Chondrocyte (in vitro differentiated cells): ENCODE results near the gene DRP2. TPM values are rescaled to one million over a fixed set of nuclear protein-coding genes. Genes with fewer than 3 reads are reported as not detected.
A peak's percentile ranks its signal among the peaks of the same experiment; 100 is the strongest.

Source experiments
- DNase-seq: peaks from one replicate; pipeline ENCODE4 v3.0.0; 2021; ENCODE audit warnings: mixed read lengths, low spot score
- H3K27ac Mint-ChIP-seq: one replicate; pipeline ENCODE4 v1.8.0; 2021; ENCODE audit warnings: mild to moderate bottlenecking, moderate library complexity, mixed read lengths; ENCODE audit not compliant: unreplicated experiment
- H3K27me3 Mint-ChIP-seq: 2 replicates; pipeline ENCODE4 v1.8.0; 2021; ENCODE audit warnings: low read depth, mixed read lengths
- H3K36me3 Mint-ChIP-seq: 2 replicates; pipeline ENCODE4 v1.8.0; 2021; ENCODE audit warnings: low read depth, mixed read lengths
- H3K4me1 Mint-ChIP-seq: 2 replicates; pipeline ENCODE4 v1.8.0; 2021; ENCODE audit warnings: low read depth, mild to moderate bottlenecking, mixed read lengths
- H3K4me3 Mint-ChIP-seq: one replicate; pipeline ENCODE4 v1.8.0; 2021; ENCODE audit warnings: mild to moderate bottlenecking, moderate library complexity, mixed read lengths; ENCODE audit not compliant: unreplicated experiment
- H3K9me3 Mint-ChIP-seq: 2 replicates; pipeline ENCODE4 v1.8.0; 2021; ENCODE audit warnings: low read depth, mixed read lengths
- CTCF ChIP-seq: fragments of 200-600 bp; sonication (generic); IDR thresholded peaks from 2 replicates; pipeline ENCODE4 v1.5.0; 2021; ENCODE audit warnings: antibody characterized with exemption, mild to moderate bottlenecking, moderate library complexity
- total RNA-seq: library from RNA; stranded (reverse); gene quantifications from 3 replicates; pipeline ENCODE4 v1.2.1, GENCODE V29; 2021

The DRP2 gene
- total RNA-seq, 1 donor from 2014 or later, result 0.37 TPM

- Mint-ChIP-seq H3K27me3 (no peaks in the 10 kb centered on the region), H3K36me3 (no peaks in the 10 kb centered on the region), H3K4me1 (peaks cover 14% of the 10 kb centered on the region), H3K9me3 (peaks cover 3% of the 10 kb centered on the region), H3K4me3 (no peak overlapping the region), H3K27ac (no peak overlapping the region)
- no peak for TF ChIP-seq CTCF
- DNase-seq, result no peak
These were observed 9.0 kb upstream of the DRP2 start for GRCh38 chrX:101210630-101211029.

GRCh38 chrX:101217689-101218088, 1.9 kb upstream of the DRP2 start:
- H3K9me3 Mint-ChIP-seq, result peaks cover 6% of the 10 kb centered on the region
- H3K4me3 Mint-ChIP-seq, result no peak overlapping the region
- no peaks in the 10 kb centered on the region for H3K36me3 Mint-ChIP-seq
- H3K27me3 Mint-ChIP-seq, result no peaks in the 10 kb centered on the region
- no peak for TF ChIP-seq CTCF
- no peak for DNase-seq
- H3K4me1 Mint-ChIP-seq, result peaks cover 7% of the 10 kb centered on the region
- no peak overlapping the region for H3K27ac Mint-ChIP-seq

- Mint-ChIP-seq H3K4me3 (peak overlapping the region; percentile 33), H3K36me3 (no peaks in the 10 kb centered on the region), H3K27ac (peak overlapping the region; percentile 78), H3K4me1 (peaks cover 7% of the 10 kb centered on the region), H3K9me3 (peaks cover 3% of the 10 kb centered on the region), H3K27me3 (no peaks in the 10 kb centered on the region)
- no peak for TF ChIP-seq CTCF
- DNase-seq, result no peak
These were observed 319 bp downstream of the DRP2 start for GRCh38 chrX:101219864-101220346.

- H3K9me3 Mint-ChIP-seq, result peaks cover 3% of the 10 kb centered on the region
- peaks cover 7% of the 10 kb centered on the region for H3K4me1 Mint-ChIP-seq
- H3K36me3 Mint-ChIP-seq, result no peaks in the 10 kb centered on the region
- no peak for DNase-seq
- no peak for TF ChIP-seq CTCF
- H3K27ac Mint-ChIP-seq, result no peak overlapping the region
- no peaks in the 10 kb centered on the region for H3K27me3 Mint-ChIP-seq
- H3K4me3 Mint-ChIP-seq, result no peak overlapping the region
These were observed 1.2 kb downstream of the DRP2 start for GRCh38 chrX:101220662-101221260.

- H3K27ac Mint-ChIP-seq, result no peak overlapping the region
- no peak for DNase-seq
- no peaks in the 10 kb centered on the region for H3K36me3 Mint-ChIP-seq
- no peaks in the 10 kb centered on the region for H3K27me3 Mint-ChIP-seq
- TF ChIP-seq CTCF, result no peak
- H3K9me3 Mint-ChIP-seq, result peaks cover 7% of the 10 kb centered on the region
- H3K4me3 Mint-ChIP-seq, result no peak overlapping the region
- H3K4me1 Mint-ChIP-seq, result peaks cover 7% of the 10 kb centered on the region
These were observed 3.6 kb downstream of the DRP2 start for GRCh38 chrX:101223226-101223625.
